Measurements from ENCODE around the gene SPTB. TPM values are rescaled to one million over a fixed set of nuclear protein-coding genes. Genes with fewer than 3 reads are reported as not detected.

Gene SPTB
- total RNA-seq, 1 experiment from 2014 or later, result 2.3 TPM

DNA sequence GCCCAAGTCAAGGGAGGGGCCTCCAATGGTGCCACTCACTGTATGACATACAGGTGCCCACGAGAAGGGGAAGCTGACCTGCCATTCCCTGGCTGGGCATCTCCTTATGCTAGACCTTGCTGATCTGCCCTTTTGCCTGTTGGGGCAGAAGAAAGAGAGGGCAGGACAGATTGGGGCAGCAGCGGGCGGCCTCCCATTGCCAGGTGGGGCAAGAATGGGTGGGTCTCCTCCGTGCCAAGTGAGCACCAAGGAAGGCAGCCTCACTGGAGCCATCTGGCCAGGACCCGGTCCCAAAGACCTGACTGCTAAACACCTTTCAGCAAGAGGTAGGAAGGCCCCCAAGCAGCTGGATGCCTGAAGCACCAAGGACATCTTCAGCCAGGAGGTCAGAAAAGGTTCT lies 125.0 kb downstream of the SPTB start:
- no peak overlapping the region for H2AFZ ChIP-seq (ENCODE audit: low read length)
- H3T11ph ChIP-seq (ENCODE audit: low read length), result no peak overlapping the region
- no peak overlapping the region for H3K4me2 ChIP-seq (ENCODE audit: insufficient read depth, insufficient read length, low read length)
- H2BK12ac ChIP-seq (ENCODE audit: insufficient read length, low read depth, low read length), result no peak overlapping the region
- Mint-ChIP-seq H3K27ac (no peak overlapping the region), H3K9me3 (peaks cover 2 to 3% of the 10 kb centered on the region in 2 experiments; a peak in 3 of 5 replicates), H3K4me1 (peaks cover 18 to 21% of the 10 kb centered on the region in 2 experiments), H3K4me3 (no peak overlapping the region), H3K36me3 (ENCODE audit: insufficient read depth in 1 of 3, low read depth in 3 of 3) (no peaks in the 10 kb centered on the region; a peak in 3 of 7 replicates), H3K27me3 (ENCODE audit: low read depth) (peaks cover 13% of the 10 kb centered on the region; the same call in 1 of the 2 replicates)
- DNase-seq, result no peak
- H3K56ac ChIP-seq (ENCODE audit: insufficient read length, low read depth, low read length), result no peak overlapping the region
- no peak overlapping the region for H3K9ac ChIP-seq (ENCODE audit: extremely low read depth, insufficient read length, low read length)
- no peak overlapping the region for H2BK120ac ChIP-seq (ENCODE audit: low read depth, low read length, poor library complexity, severe bottlenecking)
- peaks cover 5% of the 10 kb centered on the region; the same call in 1 of the 2 replicates for H3K4me1 ChIP-seq (ENCODE audit: insufficient read depth, low read length)
- no peak overlapping the region for H2AK5ac ChIP-seq (ENCODE audit: insufficient read length, low read length)
- H3K79me2 ChIP-seq (ENCODE audit: insufficient read depth, low read length), result no peaks in the 10 kb centered on the region
- H4K20me1 ChIP-seq (ENCODE audit: control insufficient read depth, insufficient read depth, insufficient read length), result no peaks in the 10 kb centered on the region
- no peak overlapping the region for H2BK20ac ChIP-seq (ENCODE audit: low read depth, low read length, poor library complexity, severe bottlenecking)
- no CpG with 5 or more reads among the region's 5 CpGs for WGBS (ENCODE audit: extremely low coverage, insufficient read length, low lambda C conversion rate)
- H3K23ac ChIP-seq (ENCODE audit: insufficient read length, low read depth, low read length), result no peak overlapping the region
- H3K4ac ChIP-seq (ENCODE audit: low read depth, low read length), result no peak overlapping the region; the same call in 1 of the 2 replicates
- no peak overlapping the region for H2BK15ac ChIP-seq (ENCODE audit: low read depth, low read length)
- no peak overlapping the region for H3K14ac ChIP-seq (ENCODE audit: insufficient read depth, low read length)
- H3K23me2 ChIP-seq (ENCODE audit: insufficient read length, low read depth, low read length, poor library complexity, severe bottlenecking), result no peaks in the 10 kb centered on the region
- no peak overlapping the region for H3K18ac ChIP-seq (ENCODE audit: insufficient read length, low read depth, low read length)
- no peak overlapping the region for H4K8ac ChIP-seq (replicated peaks; ENCODE audit: insufficient read length, low read depth, low read length)
- no peak overlapping the region for H2BK5ac ChIP-seq (ENCODE audit: insufficient read length, low read length)
- H3K27me3 ChIP-seq (ENCODE audit: insufficient read depth, low read length), result no peaks in the 10 kb centered on the region
- TF ChIP-seq CTCF (conservative IDR thresholded peaks at IDR 0.05), result no peak
- no peaks in the 10 kb centered on the region for H3K79me1 ChIP-seq (ENCODE audit: insufficient read depth, low read depth, low read length, poor library complexity, severe bottlenecking)
- no peak overlapping the region for H4K91ac ChIP-seq (ENCODE audit: insufficient read length, low read depth, low read length)
- H3K27ac ChIP-seq (ENCODE audit: insufficient read length, low read depth, low read length), result no peak overlapping the region
- no peaks in the 10 kb centered on the region for H3K9me3 ChIP-seq (ENCODE audit: control insufficient read depth, low read depth, low read length)
- H4K5ac ChIP-seq (ENCODE audit: insufficient read length, low read depth, low read length), result no peak overlapping the region
